Caco-2 (cell line): ENCODE data around the gene GNPAT. TPM values are rescaled to one million over a fixed set of nuclear protein-coding genes. Genes with fewer than 3 reads are reported as not detected.

Experiments
- BruUV-seq: library from RNA; stranded (reverse); fragments of 400-500 nt; replicated peaks from 2 replicates; lab custom pipeline; 2021; lab: Mats Ljungman, UMichigan
- CTCF ChIA-PET: fragments of 300-600 bp; sonication (Branson Sonifier 250); formaldehyde crosslinking; loops from one replicate; lab custom pipeline; 2022; ENCODE audit warnings: antibody characterized with exemption; lab: Charles Lee
- POLR2A ChIA-PET: fragments of 300-600 bp; sonication (Branson Sonifier 250); formaldehyde crosslinking; loops from one replicate; lab custom pipeline; 2022; ENCODE audit warnings: antibody characterized with exemption; lab: Charles Lee
- DNase-seq, 2 experiments: peaks; one replicate each; pipeline versions ENCODE4 v3.0.0 to v3.0.0-alpha.2; 2020 to 2022
- H3K27me3 ChIP-seq: replicated peaks from 2 replicates; pipeline ENCODE4 v1.6.0; 2011; ENCODE audit warnings: low read length; ENCODE audit not compliant: control insufficient read depth, insufficient read depth
- H3K36me3 ChIP-seq: 2 replicates; pipeline ENCODE4 v1.5.1; 2011; ENCODE audit warnings: low read length; ENCODE audit not compliant: control insufficient read depth, insufficient read depth
- H3K4me1 ChIP-seq: fragments of 250-450 bp; sonication (Bioruptor Pico); 2 replicates; pipeline ENCODE4 v1.5.1; 2020; ENCODE audit warnings: mild to moderate bottlenecking
- H3K4me3 ChIP-seq: 2 replicates; pipeline ENCODE4 v1.5.1; 2011; ENCODE audit warnings: low read depth, mild to moderate bottlenecking, control low read depth, low read length
- H3K9me3 ChIP-seq: fragments of 250-450 bp; sonication (Bioruptor Pico); 2 replicates; pipeline ENCODE4 v1.5.1; 2020; ENCODE audit warnings: mild to moderate bottlenecking, moderate library complexity
- H3K27ac Mint-ChIP-seq: one replicate; pipeline ENCODE4 v1.8.0; 2022; ENCODE audit warnings: mixed read lengths; ENCODE audit not compliant: unreplicated experiment
- H3K27me3 Mint-ChIP-seq: one replicate; pipeline ENCODE4 v1.8.0; 2022; ENCODE audit warnings: mixed read lengths; ENCODE audit not compliant: insufficient read depth, unreplicated experiment
- H3K36me3 Mint-ChIP-seq: one replicate; pipeline ENCODE4 v1.8.0; 2022; ENCODE audit warnings: mild to moderate bottlenecking, mixed read lengths; ENCODE audit not compliant: insufficient read depth, unreplicated experiment
- H3K4me1 Mint-ChIP-seq: one replicate; pipeline ENCODE4 v1.8.0; 2022; ENCODE audit warnings: low read depth, mixed read lengths; ENCODE audit not compliant: unreplicated experiment
- H3K4me3 Mint-ChIP-seq: one replicate; pipeline ENCODE4 v1.8.0; 2022; ENCODE audit warnings: mild to moderate bottlenecking, moderate library complexity, mixed read lengths; ENCODE audit not compliant: unreplicated experiment
- H3K9me3 Mint-ChIP-seq: one replicate; pipeline ENCODE4 v1.8.0; 2022; ENCODE audit warnings: mixed read lengths; ENCODE audit not compliant: unreplicated experiment
- CTCF ChIP-seq, 2 experiments: fragments of 200-600 bp in 1 of 2; IDR thresholded peaks; 1 replicate in 1 of 2; 2 replicates in 1 of 2; pipeline versions ENCODE4 v1.5.1 to v1.8.0; 2011 to 2022; ENCODE audit warnings: antibody characterized with exemption in 1 of 2, control low read depth in 1 of 2, inconsistent platforms in 1 of 2, low read depth in 1 of 2, low read length in 1 of 2, mild to moderate bottlenecking in 1 of 2, moderate library complexity in 1 of 2; ENCODE audit not compliant: insufficient read depth in 1 of 2, severe bottlenecking in 1 of 2, unreplicated experiment in 1 of 2
- intact Hi-C: fragments of 100-400 bp; cut with micrococcal nuclease; formaldehyde crosslinking; loops from one replicate; pipeline ENCODE4 v1.10.0; 2022; ENCODE audit not compliant: unreplicated experiment
- total RNA-seq: library from RNA; stranded (reverse); gene quantifications from 2 replicates; pipeline ENCODE4 v1.2.3, GENCODE V29; 2022

Gene GNPAT
- total RNA-seq, 1 experiment from 2014 or later: 64.4 TPM

GRCh38 chr1:231265379-231265778, 24.4 kb downstream of the GNPAT start:
- no peaks in the 10 kb centered on the region for H3K4me1 ChIP-seq
- intact Hi-C loops: no loop called here
- no peaks in the 10 kb centered on the region for H3K9me3 ChIP-seq
- H3K4me3 ChIP-seq: no peak overlapping the region
- no peak for TF ChIP-seq CTCF (IDR thresholded peaks at IDR 0.05; ENCODE audit: insufficient read depth in 1 of 2, low read depth in 1 of 2, low read length in 1 of 2, severe bottlenecking in 1 of 2, unreplicated experiment in 1 of 2)
- ChIA-PET CTCF (no interaction called here), POLR2A (no interaction called here)
- no peaks in the 10 kb centered on the region for H3K27me3 Mint-ChIP-seq
- no peaks in the 10 kb centered on the region for H3K9me3 Mint-ChIP-seq
- peaks cover 3% of the 10 kb centered on the region for H3K36me3 ChIP-seq
- H3K27ac Mint-ChIP-seq: no peak overlapping the region
- H3K27me3 ChIP-seq: no peaks in the 10 kb centered on the region
- no peaks in the 10 kb centered on the region for H3K4me1 Mint-ChIP-seq
- no peak for DNase-seq
- BruUV-seq: no TSS peak
- no peak overlapping the region for H3K4me3 Mint-ChIP-seq
- peaks cover 71% of the 10 kb centered on the region for H3K36me3 Mint-ChIP-seq

- no TSS peak for BruUV-seq
- H3K4me1 ChIP-seq: no peaks in the 10 kb centered on the region
- ChIA-PET POLR2A (no interaction called here), CTCF (no interaction called here)
- Mint-ChIP-seq H3K27ac (no peak overlapping the region), H3K36me3 (peaks cover 81% of the 10 kb centered on the region), H3K4me3 (no peak overlapping the region), H3K4me1 (no peaks in the 10 kb centered on the region), H3K27me3 (no peaks in the 10 kb centered on the region), H3K9me3 (no peaks in the 10 kb centered on the region)
- peaks cover 3% of the 10 kb centered on the region for H3K36me3 ChIP-seq
- TF ChIP-seq CTCF (IDR thresholded peaks at IDR 0.05; ENCODE audit: insufficient read depth in 1 of 2, low read depth in 1 of 2, low read length in 1 of 2, severe bottlenecking in 1 of 2, unreplicated experiment in 1 of 2): no peak
- no peak for DNase-seq
- intact Hi-C loops: no loop called here
- no peaks in the 10 kb centered on the region for H3K27me3 ChIP-seq
- no peak overlapping the region for H3K4me3 ChIP-seq
- no peaks in the 10 kb centered on the region for H3K9me3 ChIP-seq
These were observed 25.9 kb downstream of the GNPAT start for GRCh38 chr1:231266811-231267322.

- Histone ChIP-seq H3K27me3 (no peaks in the 10 kb centered on the region), H3K4me1 (no peaks in the 10 kb centered on the region), H3K9me3 (no peaks in the 10 kb centered on the region), H3K4me3 (no peak overlapping the region), H3K36me3 (peaks cover 6% of the 10 kb centered on the region)
- no peak for DNase-seq
- intact Hi-C loops: no loop called here
- no peaks in the 10 kb centered on the region for H3K9me3 Mint-ChIP-seq
- no peak for TF ChIP-seq CTCF (IDR thresholded peaks at IDR 0.05; ENCODE audit: insufficient read depth in 1 of 2, low read depth in 1 of 2, low read length in 1 of 2, severe bottlenecking in 1 of 2, unreplicated experiment in 1 of 2)
- peaks cover 93% of the 10 kb centered on the region for H3K36me3 Mint-ChIP-seq
- no peak overlapping the region for H3K27ac Mint-ChIP-seq
- H3K27me3 Mint-ChIP-seq: no peaks in the 10 kb centered on the region
- ChIA-PET CTCF (no interaction called here), POLR2A (no interaction called here)
- peaks cover 6% of the 10 kb centered on the region for H3K4me1 Mint-ChIP-seq
- BruUV-seq: no TSS peak
- H3K4me3 Mint-ChIP-seq: no peak overlapping the region
These were observed 31.2 kb downstream of the GNPAT start for GRCh38 chr1:231272173-231272572.
